Mammary epithelial cell (primary cell): ENCODE results near the gene S100G.

Experiments used
- EZH2 ChIP-seq: IDR thresholded peaks from 2 replicates; pipeline ENCODE4 v1.6.1; 2012; ENCODE audit warnings: low read length, inconsistent platforms, borderline replicate concordance
- TF ChIP-seq, protein P1 (sequence below), 2 donors: IDR thresholded peaks in 1 of 2; conservative IDR thresholded peaks in 1 of 2; 2 replicates each; pipeline ENCODE4 v1.5.1; 2011 to 2012; ENCODE audit warnings: inconsistent platforms in 2 of 2, low read length in 2 of 2, mild to moderate bottlenecking in 2 of 2, control low read depth in 1 of 2, low read depth in 1 of 2; ENCODE audit not compliant: insufficient read depth in 1 of 2; ENCODE audit errors: extremely low read depth in 1 of 2

DNA sequence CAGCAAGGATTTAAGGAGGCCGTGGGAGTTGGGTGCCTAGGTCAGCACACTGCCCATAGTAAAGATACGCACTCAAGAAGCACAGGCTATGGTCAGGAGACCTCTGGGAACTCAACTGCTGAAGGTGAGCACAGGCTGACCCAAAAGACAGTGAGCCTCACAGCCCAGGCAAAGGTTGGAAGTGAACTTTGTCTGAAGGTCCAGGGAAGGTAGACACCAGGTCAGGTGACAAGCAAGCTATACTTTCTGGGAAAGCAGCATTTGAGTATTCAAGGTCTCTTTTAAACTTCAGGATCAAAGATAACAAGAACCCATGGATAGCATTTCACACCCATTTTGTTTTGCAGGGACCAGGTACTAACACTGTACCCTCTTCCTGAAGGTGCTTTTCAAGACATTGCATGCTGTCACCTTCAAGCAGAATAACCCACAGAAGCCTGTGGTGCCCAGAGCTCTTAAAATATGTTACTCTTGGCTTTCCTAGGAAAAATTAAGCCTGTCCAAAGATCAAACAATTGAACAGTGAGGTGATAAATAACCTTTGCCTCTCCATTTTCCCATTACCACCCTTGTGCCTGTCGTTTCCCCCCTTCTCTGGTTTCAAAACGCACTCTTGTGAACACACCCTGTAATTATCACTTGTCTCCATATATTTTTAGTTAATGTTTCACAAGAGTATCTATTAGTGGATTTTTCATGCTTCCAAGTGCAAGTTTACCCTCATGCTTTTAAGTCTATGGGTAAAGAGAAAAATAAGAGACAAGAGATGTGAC, 3.4 kb upstream of the S100G start:
- TF ChIP-seq, protein P1, sequence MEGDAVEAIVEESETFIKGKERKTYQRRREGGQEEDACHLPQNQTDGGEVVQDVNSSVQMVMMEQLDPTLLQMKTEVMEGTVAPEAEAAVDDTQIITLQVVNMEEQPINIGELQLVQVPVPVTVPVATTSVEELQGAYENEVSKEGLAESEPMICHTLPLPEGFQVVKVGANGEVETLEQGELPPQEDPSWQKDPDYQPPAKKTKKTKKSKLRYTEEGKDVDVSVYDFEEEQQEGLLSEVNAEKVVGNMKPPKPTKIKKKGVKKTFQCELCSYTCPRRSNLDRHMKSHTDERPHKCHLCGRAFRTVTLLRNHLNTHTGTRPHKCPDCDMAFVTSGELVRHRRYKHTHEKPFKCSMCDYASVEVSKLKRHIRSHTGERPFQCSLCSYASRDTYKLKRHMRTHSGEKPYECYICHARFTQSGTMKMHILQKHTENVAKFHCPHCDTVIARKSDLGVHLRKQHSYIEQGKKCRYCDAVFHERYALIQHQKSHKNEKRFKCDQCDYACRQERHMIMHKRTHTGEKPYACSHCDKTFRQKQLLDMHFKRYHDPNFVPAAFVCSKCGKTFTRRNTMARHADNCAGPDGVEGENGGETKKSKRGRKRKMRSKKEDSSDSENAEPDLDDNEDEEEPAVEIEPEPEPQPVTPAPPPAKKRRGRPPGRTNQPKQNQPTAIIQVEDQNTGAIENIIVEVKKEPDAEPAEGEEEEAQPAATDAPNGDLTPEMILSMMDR (conservative IDR thresholded peaks at IDR 0.05 in 1 of 2, IDR thresholded peaks at IDR 0.05 in 1 of 2; ENCODE audit: extremely low read depth in 1 of 2, insufficient read depth in 1 of 2, low read depth in 1 of 2, low read length in 2 of 2): no peak
- TF ChIP-seq EZH2: no peak
